Pons (tissue), 1 donor: Measurements from ENCODE around the gene AUTS2.

ENCODE experiments used
- DNase-seq: peaks from one replicate; pipeline ENCODE4 v3.0.0-alpha.2; 2016; ENCODE audit warnings: low spot score

AUTS2 gene

GRCh38 chr7:69818636-69819332 is 220.5 kb downstream of the AUTS2 start:
- DNase-seq, result no peak

- DNase-seq, result no peak
Observed at GRCh38 chr7:69819333-69819705, 221.0 kb downstream of the AUTS2 start.

GRCh38 chr7:69820479-69821192 is 222.4 kb downstream of the AUTS2 start:
- DNase-seq, result no peak

- DNase-seq, result no peak
Observed at GRCh38 chr7:69822386-69822785, 224.1 kb downstream of the AUTS2 start.

GRCh38 chr7:69823151-69823744 is 225.0 kb downstream of the AUTS2 start:
- DNase-seq, result no peak

GRCh38 chr7:69825113-69825972 is 227.1 kb downstream of the AUTS2 start:
- peak; percentile 52 for DNase-seq

GRCh38 chr7:69826283-69826682 is 228.0 kb downstream of the AUTS2 start:
- DNase-seq, result no peak

GRCh38 chr7:69827140-69827539 is 228.9 kb downstream of the AUTS2 start:
- no peak for DNase-seq

- DNase-seq, result no peak
Observed at GRCh38 chr7:69827558-69827957, 229.3 kb downstream of the AUTS2 start.

GRCh38 chr7:69832356-69832755 is 234.1 kb downstream of the AUTS2 start:
- DNase-seq, result no peak

GRCh38 chr7:69833964-69834363 is 235.7 kb downstream of the AUTS2 start:
- no peak for DNase-seq

GRCh38 chr7:69836702-69837101 is 238.4 kb downstream of the AUTS2 start:
- no peak for DNase-seq

GRCh38 chr7:69837387-69838068 is 239.3 kb downstream of the AUTS2 start:
- no peak for DNase-seq

- DNase-seq, result no peak
Observed at GRCh38 chr7:69839782-69840181, 241.5 kb downstream of the AUTS2 start.

GRCh38 chr7:69840248-69840647 is 242.0 kb downstream of the AUTS2 start:
- no peak for DNase-seq

GRCh38 chr7:69843653-69844052 is 245.4 kb downstream of the AUTS2 start:
- no peak for DNase-seq

GRCh38 chr7:69844264-69844868 is 246.1 kb downstream of the AUTS2 start:
- no peak for DNase-seq

- DNase-seq, result no peak
Observed at GRCh38 chr7:69845721-69846495, 247.6 kb downstream of the AUTS2 start.

- no peak for DNase-seq
Observed at GRCh38 chr7:69847921-69848612, 249.8 kb downstream of the AUTS2 start.

- DNase-seq, result no peak
Observed at GRCh38 chr7:69849268-69849667, 251.0 kb downstream of the AUTS2 start.
